Sigmoid colon (tissue), 7 donors: ENCODE results near the gene PGAP2. TPM values are rescaled to one million over a fixed set of nuclear protein-coding genes. Genes with fewer than 3 reads are reported as not detected.

Experiments
- DNase-seq: peaks from one replicate; pipeline ENCODE4 v3.0.0-alpha.2; 2019
- H3K27ac ChIP-seq, 4 donors: fragments of 200-600 bp; sonication (generic); one replicate each; pipeline ENCODE4 v1.5.1; 2016 to 2019; ENCODE audit warnings: mild to moderate bottlenecking in 1 of 4
- H3K27me3 ChIP-seq, 3 donors: fragments of 200-600 bp; sonication (generic); one replicate each; pipeline ENCODE4 v1.5.1; 2019; ENCODE audit warnings: mild to moderate bottlenecking in 1 of 3
- H3K36me3 ChIP-seq, 4 donors: fragments of 200-600 bp; sonication (generic); one replicate each; pipeline ENCODE4 v1.5.1; 2016 to 2019
- H3K4me1 ChIP-seq, 4 donors: fragments of 200-600 bp; sonication (generic); one replicate each; pipeline ENCODE4 v1.5.1; 2017 to 2019
- H3K4me3 ChIP-seq, 4 donors: fragments of 200-600 bp; sonication (generic); one replicate each; pipeline ENCODE4 v1.5.1; 2017 to 2019; ENCODE audit warnings: mild to moderate bottlenecking in 2 of 4, moderate library complexity in 1 of 4
- H3K9me3 ChIP-seq, 4 donors: fragments of 200-600 bp in 3 of 4; sonication (generic) in 3 of 4; one replicate each; pipeline versions ENCODE4 v1.5.1 to v1.6.1; 2013 to 2019
- CTCF ChIP-seq, 4 experiments: fragments of 450-650 bp in 3 of 4; fragments of 200-600 bp in 1 of 4; IDR thresholded peaks; one replicate each; pipeline ENCODE4 v1.5.1; 2016 to 2019; ENCODE audit warnings: antibody characterized with exemption in 4 of 4, mild to moderate bottlenecking in 3 of 4, moderate library complexity in 2 of 4
- EP300 ChIP-seq, 4 donors: sonication (generic); formaldehyde crosslinking; IDR thresholded peaks; one replicate each; pipeline ENCODE4 v1.6.1; 2017; ENCODE audit warnings: antibody characterized with exemption in 4 of 4
- POLR2A ChIP-seq, 2 donors: fragments of 450-650 bp; IDR thresholded peaks; one replicate each; pipeline ENCODE4 v1.6.1; 2016; ENCODE audit warnings: antibody characterized with exemption in 2 of 2, mild to moderate bottlenecking in 2 of 2, moderate library complexity in 2 of 2
- POLR2AphosphoS5 ChIP-seq, 4 donors: sonication (generic); formaldehyde crosslinking; IDR thresholded peaks; one replicate each; pipeline ENCODE4 v1.6.1; 2017; ENCODE audit warnings: antibody characterized with exemption in 4 of 4
- WGBS, 2 donors: extraction: QIAGEN DNeasy Blood & Tissue Kit; methylation state at CpG; one replicate each; pipeline ENCODE4 v1.1.7; 2013; 5-methylcytosine and 5-hydroxymethylcytosine counted together
- intact Hi-C: fragments of 100-400 bp; cut with DNase I; formaldehyde crosslinking; loops from one replicate; pipeline ENCODE4 v1.15.1; 2023
- polyA plus RNA-seq, 3 donors: library from polyadenylated mRNA; stranded (reverse); fragments of 200-250 nt; gene quantifications; one replicate each; pipeline ENCODE4 v1.2.3, GENCODE V29; 2013
- total RNA-seq, 4 donors: library from RNA; depleted of rRNA; stranded (reverse); fragments of >200 nt; gene quantifications; one replicate each; pipeline ENCODE4 v1.1.0, GENCODE V29; 2016
- donor health status: healthy with polysubstance abuse.
- donor health status: Bipolar disorder and iron deficiency.
- donor health status: healthy.

Gene PGAP2
- total and polyA plus RNA-seq, 7 donors, result 3.7 to 19.4 (median 6.9) TPM

- DNase-seq, result no peak
- intact Hi-C loops, result no loop called here
- Histone ChIP-seq H3K36me3 (peaks cover 12 to 46% (median 17%) of the 10 kb centered on the region in 4 donors), H3K9me3 (no peaks in the 10 kb centered on the region), H3K4me1 (peaks cover 2 to 22% (median 12%) of the 10 kb centered on the region in 4 donors), H3K27ac (no peak overlapping the region), H3K4me3 (no peak overlapping the region), H3K27me3 (no peaks in the 10 kb centered on the region)
- TF ChIP-seq POLR2AphosphoS5 (IDR thresholded peaks at IDR 0.05) (no peak), CTCF (IDR thresholded peaks at IDR 0.05) (no peak), POLR2A (IDR thresholded peaks at IDR 0.05) (no peak), EP300 (IDR thresholded peaks at IDR 0.05) (no peak)
- WGBS, 2 donors, result 93 to 97% methylated on average over 3 of the region's 3 CpGs
These were observed 21.7 kb downstream of the PGAP2 start for GRCh38 chr11:3830088-3830487.

- TF ChIP-seq EP300 (IDR thresholded peaks at IDR 0.05) (no peak), POLR2AphosphoS5 (IDR thresholded peaks at IDR 0.05) (no peak), CTCF (IDR thresholded peaks at IDR 0.05) (no peak)
- 64 to 76% methylated on average over 1 of the region's 1 CpG for WGBS, 2 donors
- Histone ChIP-seq H3K4me1 (peaks cover 2 to 28% (median 17%) of the 10 kb centered on the region in 4 donors), H3K27me3 (no peaks in the 10 kb centered on the region), H3K9me3 (no peaks in the 10 kb centered on the region), H3K27ac (no peak overlapping the region), H3K4me3 (no peak overlapping the region), H3K36me3 (peaks cover 12 to 52% (median 17%) of the 10 kb centered on the region in 4 donors)
- DNase-seq, result no peak
- intact Hi-C loops, result no loop called here
These were observed 22.4 kb downstream of the PGAP2 start for GRCh38 chr11:3830730-3831129.

GRCh38 chr11:3831378-3832239 lies 23.2 kb downstream of the PGAP2 start:
- peak overlapping the region in 1 of 4 donors; percentile 14 for H3K27ac ChIP-seq
- no peak for TF ChIP-seq EP300 (IDR thresholded peaks at IDR 0.05)
- TF ChIP-seq POLR2A (IDR thresholded peaks at IDR 0.05), result no peak
- TF ChIP-seq CTCF (IDR thresholded peaks at IDR 0.05), result no peak
- no peak for TF ChIP-seq POLR2AphosphoS5 (IDR thresholded peaks at IDR 0.05)
- 81 to 82% methylated on average over 12 to 13 of the region's 13 CpGs for WGBS, 2 donors
- no peak for DNase-seq
- intact Hi-C loops, result no loop called here
- peaks cover 12 to 47% (median 14%) of the 10 kb centered on the region in 4 donors for H3K36me3 ChIP-seq
- H3K4me1 ChIP-seq, result peaks cover 2 to 29% (median 23%) of the 10 kb centered on the region in 4 donors
- H3K27me3 ChIP-seq, result no peaks in the 10 kb centered on the region
- H3K9me3 ChIP-seq, result no peaks in the 10 kb centered on the region
- H3K4me3 ChIP-seq, result no peak overlapping the region

GRCh38 chr11:3832816-3833215 lies 24.5 kb downstream of the PGAP2 start:
- DNase-seq, result no peak
- Histone ChIP-seq H3K4me1 (peaks cover 2 to 39% (median 29%) of the 10 kb centered on the region in 4 donors), H3K27me3 (no peaks in the 10 kb centered on the region), H3K36me3 (peaks cover 2 to 35% (median 3%) of the 10 kb centered on the region in 4 donors), H3K9me3 (no peaks in the 10 kb centered on the region), H3K27ac (no peak overlapping the region), H3K4me3 (no peak overlapping the region)
- WGBS, 2 donors, result 92 to 97% methylated on average over 2 of the region's 2 CpGs
- intact Hi-C loops, result no loop called here
- TF ChIP-seq POLR2AphosphoS5 (IDR thresholded peaks at IDR 0.05) (no peak), POLR2A (IDR thresholded peaks at IDR 0.05) (no peak), CTCF (IDR thresholded peaks at IDR 0.05) (no peak), EP300 (IDR thresholded peaks at IDR 0.05) (no peak)
